UCSD-AML1 (cell line): ENCODE results near the gene MYO1B.

Experiments
- DNase-seq: peaks from one replicate; lab custom pipeline; 2025; ENCODE audit not compliant: unreplicated experiment; lab: John Stamatoyannopoulos, UW

The MYO1B gene

GRCh38 chr2:191394043-191394442 lies 148.8 kb downstream of the MYO1B start:
- no peak for DNase-seq

GRCh38 chr2:191396794-191397193 lies 151.6 kb downstream of the MYO1B start:
- DNase-seq = no peak

DNA sequence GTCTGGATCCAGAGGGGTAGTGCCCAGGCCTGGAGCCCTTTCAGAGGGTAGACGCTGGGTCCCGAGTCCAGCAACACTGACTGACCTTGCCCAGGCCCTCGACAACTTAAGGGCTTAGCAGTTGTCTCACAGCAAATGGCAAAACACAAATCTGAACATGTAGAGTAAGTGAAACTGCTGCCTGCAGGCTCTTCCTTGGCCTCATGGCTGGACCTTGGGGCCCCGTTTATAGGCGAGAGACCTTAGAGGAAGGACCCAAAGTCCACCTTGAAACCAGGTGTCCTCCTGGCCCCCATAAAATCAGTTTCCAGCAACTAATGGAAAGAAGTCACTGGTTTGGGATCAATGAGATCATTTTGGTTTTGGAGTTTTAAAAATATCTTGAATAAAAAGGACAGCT lies 154.4 kb downstream of the MYO1B start:
- DNase-seq = no peak

GRCh38 chr2:191401287-191401686 lies 156.1 kb downstream of the MYO1B start:
- no peak for DNase-seq

GRCh38 chr2:191402966-191403565 lies 157.9 kb downstream of the MYO1B start:
- DNase-seq = no peak

- DNase-seq = no peak
Measured at GRCh38 chr2:191404568-191404991, 159.4 kb downstream of the MYO1B start.

GRCh38 chr2:191405546-191405945 lies 160.3 kb downstream of the MYO1B start:
- DNase-seq = no peak

- no peak for DNase-seq
Measured at GRCh38 chr2:191410646-191411436, 165.6 kb downstream of the MYO1B start.

- no peak for DNase-seq
Measured at GRCh38 chr2:191411472-191411871, 166.3 kb downstream of the MYO1B start.

DNA sequence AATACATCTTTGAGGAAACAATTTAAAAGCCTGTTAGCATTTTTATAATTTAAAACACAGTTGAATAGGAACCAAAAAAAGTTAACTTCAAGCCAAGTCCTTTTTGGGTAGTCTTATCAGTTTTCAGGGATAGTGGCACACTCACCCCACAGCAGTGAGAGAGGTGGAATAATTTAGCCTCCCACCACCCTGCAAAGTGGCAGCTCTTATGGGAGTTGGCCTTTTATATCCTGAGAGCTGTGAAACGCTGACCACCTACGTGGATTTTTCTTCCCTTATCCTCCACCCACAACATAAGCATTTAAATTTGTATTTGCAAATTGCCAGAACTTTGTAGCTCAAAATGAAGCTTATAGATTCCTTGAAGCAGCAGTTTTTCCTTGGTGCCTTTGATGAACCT lies 167.1 kb downstream of the MYO1B start:
- no peak for DNase-seq

DNA sequence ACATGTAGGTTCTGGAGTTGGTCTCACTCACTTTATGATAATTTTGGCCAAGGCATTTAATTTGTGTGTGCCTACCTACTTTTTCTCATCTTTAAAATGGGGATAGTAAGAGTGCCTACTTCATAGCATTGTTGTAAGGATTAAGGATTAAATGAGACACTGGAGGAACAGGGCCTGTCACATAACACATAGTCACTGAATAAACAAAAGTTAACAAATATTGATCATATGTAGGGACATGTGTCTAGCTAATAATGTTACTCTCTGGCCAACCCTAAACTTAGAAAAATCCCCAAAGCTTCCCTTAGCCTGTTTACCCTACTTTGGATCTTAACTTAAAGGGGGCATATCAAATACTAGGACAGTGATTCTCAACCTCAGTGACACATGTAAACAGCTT lies 169.9 kb downstream of the MYO1B start:
- DNase-seq = no peak

DNA sequence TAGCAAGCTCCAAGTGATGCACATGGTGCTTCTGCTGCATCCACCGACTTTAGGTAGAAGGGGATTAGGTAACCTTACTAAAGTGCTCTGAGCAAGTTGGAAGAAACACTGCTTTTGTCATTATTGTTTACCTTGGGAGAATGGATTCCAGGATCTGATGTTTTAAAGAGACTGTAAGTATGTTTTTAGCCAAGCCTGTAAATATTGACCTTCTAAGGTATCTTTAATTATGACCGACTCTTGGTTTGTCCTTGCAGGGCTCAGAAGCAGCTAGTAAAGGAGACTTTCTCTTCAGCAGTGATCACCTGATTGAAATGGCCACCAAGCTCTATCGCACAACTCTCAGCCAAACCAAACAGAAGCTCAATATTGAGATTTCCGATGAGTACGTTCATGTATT lies 170.7 kb downstream of the MYO1B start:
- DNase-seq = no peak

DNA sequence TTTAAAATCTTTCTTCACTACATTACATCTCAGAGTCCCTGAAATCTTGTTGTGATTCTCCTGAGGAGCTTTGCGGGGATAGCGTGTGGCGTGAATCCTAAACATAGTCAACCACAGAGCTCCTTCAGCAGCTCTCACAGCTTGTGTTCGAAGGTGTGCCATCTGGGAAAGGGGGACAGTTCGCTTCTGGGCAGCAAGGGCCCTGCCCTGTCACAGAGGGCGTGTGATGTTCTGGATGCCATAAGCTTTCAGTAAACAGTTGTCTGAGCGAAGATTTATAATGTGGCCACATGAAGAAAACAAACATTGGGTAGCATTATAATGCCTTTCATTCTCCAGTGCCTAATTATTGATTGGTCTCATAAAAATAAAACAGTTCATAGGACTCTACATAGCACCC lies 172.5 kb downstream of the MYO1B start:
- DNase-seq = no peak

- no peak for DNase-seq
Measured at GRCh38 chr2:191421950-191422349, 176.7 kb downstream of the MYO1B start.

- DNase-seq = no peak
Measured at GRCh38 chr2:191427031-191427430, 181.8 kb downstream of the MYO1B start.

DNA sequence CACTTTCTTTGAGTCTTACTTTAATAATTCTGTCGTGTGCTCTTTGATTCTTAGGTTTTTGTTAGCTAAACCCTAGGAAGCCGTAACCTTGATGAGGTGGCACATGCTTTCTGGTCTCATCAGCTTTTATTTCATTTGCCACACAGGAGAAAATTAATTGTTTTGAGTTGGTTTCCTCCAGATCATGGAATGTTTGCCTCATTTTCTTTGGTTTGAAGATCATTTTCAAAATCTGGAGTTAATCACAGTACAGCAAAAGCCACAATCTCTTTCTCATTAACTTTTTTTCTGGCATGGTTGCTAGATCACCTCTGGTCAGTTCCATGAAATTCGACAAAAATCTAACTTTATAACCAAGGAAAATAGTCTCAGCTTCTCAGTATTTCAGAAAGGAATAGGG lies 182.9 kb downstream of the MYO1B start:
- DNase-seq = no peak

DNA sequence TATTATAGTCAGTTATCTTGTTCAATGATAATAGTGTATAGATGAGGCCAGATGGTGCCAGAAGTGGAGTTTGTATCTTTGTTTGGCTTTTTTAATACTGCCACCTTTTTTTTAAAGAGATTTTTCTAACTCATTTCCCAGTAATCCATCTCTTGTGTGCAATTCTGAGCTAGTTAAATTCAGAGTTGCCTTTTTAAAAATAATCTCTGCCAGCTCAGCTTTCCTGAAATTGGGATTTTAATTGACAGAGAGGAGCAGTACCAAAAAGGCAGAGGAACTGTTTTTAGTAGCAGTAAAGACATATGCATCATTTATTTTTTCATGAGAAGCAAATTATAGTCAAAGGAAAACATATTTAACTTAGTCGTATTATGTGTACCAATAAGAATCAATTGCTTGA lies 185.3 kb downstream of the MYO1B start:
- DNase-seq = no peak

GRCh38 chr2:191432121-191432520 lies 186.9 kb downstream of the MYO1B start:
- no peak for DNase-seq

GRCh38 chr2:191434072-191434471 lies 188.9 kb downstream of the MYO1B start:
- no peak for DNase-seq

- DNase-seq = no peak
Measured at GRCh38 chr2:191435141-191435540, 189.9 kb downstream of the MYO1B start.

DNA sequence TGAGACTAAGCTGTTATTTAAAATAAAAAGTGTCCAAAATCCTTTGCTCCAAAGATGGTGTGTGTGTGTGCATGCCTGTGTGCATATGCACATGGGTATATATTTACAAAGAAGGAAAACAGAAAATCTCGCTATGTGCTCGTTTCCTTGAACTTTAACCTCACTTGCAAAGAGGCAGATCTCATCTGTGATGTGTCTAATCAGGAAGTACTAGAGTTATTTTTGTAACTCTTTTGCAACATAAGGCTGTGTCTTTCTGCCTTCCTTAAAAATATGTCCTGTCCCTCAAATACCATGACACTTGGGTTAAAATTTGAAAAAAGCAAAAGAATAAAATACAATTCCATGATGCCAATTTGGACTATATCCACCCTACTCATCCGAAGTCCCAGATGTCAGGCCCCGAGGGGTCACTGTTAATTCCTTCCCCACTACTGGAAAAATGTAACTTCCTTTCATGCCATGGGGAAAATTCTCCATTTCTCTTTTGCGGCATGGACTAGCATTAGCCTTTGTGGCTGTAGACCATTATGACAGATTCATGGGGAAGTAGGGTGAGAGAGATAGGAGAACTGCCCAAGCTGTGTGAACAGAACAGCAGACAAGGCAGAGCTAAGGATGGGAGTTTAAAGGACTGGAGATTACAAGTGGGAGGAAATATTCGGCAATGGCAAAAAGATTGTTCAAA lies 191.3 kb downstream of the MYO1B start:
- DNase-seq = no peak

- no peak for DNase-seq
Measured at GRCh38 chr2:191439481-191439880, 194.3 kb downstream of the MYO1B start.
